HL-60 (cell line): ENCODE results near the gene CASP3.

ENCODE experiments used
- CTCF ChIP-seq: IDR thresholded peaks from one replicate; pipeline ENCODE4 v1.5.1; 2011; ENCODE audit warnings: low read length, control low read depth, inconsistent platforms; ENCODE audit not compliant: insufficient read depth
- GABPA ChIP-seq: IDR thresholded peaks from 2 replicates; pipeline ENCODE4 v1.6.1; 2012; ENCODE audit warnings: low read depth
- POLR2AphosphoS5 ChIP-seq: IDR thresholded peaks from 2 replicates; pipeline ENCODE4 v1.6.1; 2012; ENCODE audit warnings: low read depth
- REST ChIP-seq: IDR thresholded peaks from 2 replicates; pipeline ENCODE4 v1.6.1; 2012; ENCODE audit warnings: low read depth; ENCODE audit not compliant: insufficient replicate concordance

- TF ChIP-seq CTCF: no peak
- TF ChIP-seq POLR2AphosphoS5: no peak
- no peak for TF ChIP-seq GABPA
- TF ChIP-seq REST: no peak
Measured at GRCh38 chr4:184588893-184589292, 60.4 kb downstream of the CASP3 start.
